ENCODE measurements around the gene GDPGP1. TPM values are rescaled to one million over a fixed set of nuclear protein-coding genes. Genes with fewer than 3 reads are reported as not detected.

GDPGP1 gene
- total and polyA plus RNA-seq, 9 of the 15 experiments (the other 6 are each of a cell fraction or from before 2014, with no cell fraction given): 0.78 to 6.1 (median 2.8) TPM

- TF ChIP-seq ARID3B (CRISPR knock-in tag; IDR thresholded peaks at IDR 0.05; ENCODE audit: borderline replicate concordance): no peak
- no peak for TF ChIP-seq THRA (IDR thresholded peaks at IDR 0.05)
- TF ChIP-seq ARID4B (CRISPR knock-in tag; IDR thresholded peaks at IDR 0.05): peak; percentile 72
- TF ChIP-seq MAZ (CRISPR knock-in tag; conservative IDR thresholded peaks at IDR 0.05 in 1 of 2, IDR thresholded peaks at IDR 0.05 in 1 of 2): peak; percentile 71; a peak in 3 of 4 replicates
- TF ChIP-seq KAT2B (IDR thresholded peaks at IDR 0.05; ENCODE audit: low read depth, low read length): no peak
- TF ChIP-seq HNRNPL (IDR thresholded peaks at IDR 0.05; ENCODE audit: low read depth, low read length): peak; percentile 49; the same call in 1 of the 2 replicates
- TF ChIP-seq YY1 (IDR thresholded peaks at IDR 0.05; ENCODE audit: borderline replicate concordance in 1 of 3, control insufficient read depth in 1 of 3, extremely low read depth in 1 of 3, insufficient read depth in 3 of 3, insufficient read length in 1 of 3, insufficient replicate concordance in 2 of 3, low read depth in 1 of 3, low read length in 2 of 3): peak in 1 of 3 experiments; percentile 8
- no peak for TF ChIP-seq ZNF165 (CRISPR knock-in tag; IDR thresholded peaks at IDR 0.05; ENCODE audit: borderline replicate concordance)
- TF ChIP-seq PATZ1 (CRISPR knock-in tag; IDR thresholded peaks at IDR 0.05; ENCODE audit: borderline replicate concordance): no peak
- no peak for TF ChIP-seq PTBP1 (IDR thresholded peaks at IDR 0.05; ENCODE audit: low read depth, low read length)
- no peak for TF ChIP-seq BRCA1 (IDR thresholded peaks at IDR 0.05)
- no peak for TF ChIP-seq BRCA1 (CRISPR knock-in tag; IDR thresholded peaks at IDR 0.05)
- TF ChIP-seq CAMTA2 (CRISPR knock-in tag; conservative IDR thresholded peaks at IDR 0.05): 0 out of 2 replicates have a peak, but pooled peaks have one; percentile 42
- TF ChIP-seq POLR2G (IDR thresholded peaks at IDR 0.05; ENCODE audit: low read depth, low read length): peak; percentile 78
- TF ChIP-seq MXI1 (IDR thresholded peaks at IDR 0.05; ENCODE audit: low read depth, low read length): no peak
- TF ChIP-seq ZNF174 (CRISPR knock-in tag; IDR thresholded peaks at IDR 0.05): no peak
- no peak; the same call in 1 of the 2 replicates for TF ChIP-seq PML (IDR thresholded peaks at IDR 0.05; ENCODE audit: low read length)
These were observed 32.7 kb upstream of the GDPGP1 start, which contains the start of gene SEMA4B (continued) for GRCh38 chr15:90201130-90201943.

Data from K562 (cell line).